ENCODE data around the gene CCDC68.

The CCDC68 gene

DNA sequence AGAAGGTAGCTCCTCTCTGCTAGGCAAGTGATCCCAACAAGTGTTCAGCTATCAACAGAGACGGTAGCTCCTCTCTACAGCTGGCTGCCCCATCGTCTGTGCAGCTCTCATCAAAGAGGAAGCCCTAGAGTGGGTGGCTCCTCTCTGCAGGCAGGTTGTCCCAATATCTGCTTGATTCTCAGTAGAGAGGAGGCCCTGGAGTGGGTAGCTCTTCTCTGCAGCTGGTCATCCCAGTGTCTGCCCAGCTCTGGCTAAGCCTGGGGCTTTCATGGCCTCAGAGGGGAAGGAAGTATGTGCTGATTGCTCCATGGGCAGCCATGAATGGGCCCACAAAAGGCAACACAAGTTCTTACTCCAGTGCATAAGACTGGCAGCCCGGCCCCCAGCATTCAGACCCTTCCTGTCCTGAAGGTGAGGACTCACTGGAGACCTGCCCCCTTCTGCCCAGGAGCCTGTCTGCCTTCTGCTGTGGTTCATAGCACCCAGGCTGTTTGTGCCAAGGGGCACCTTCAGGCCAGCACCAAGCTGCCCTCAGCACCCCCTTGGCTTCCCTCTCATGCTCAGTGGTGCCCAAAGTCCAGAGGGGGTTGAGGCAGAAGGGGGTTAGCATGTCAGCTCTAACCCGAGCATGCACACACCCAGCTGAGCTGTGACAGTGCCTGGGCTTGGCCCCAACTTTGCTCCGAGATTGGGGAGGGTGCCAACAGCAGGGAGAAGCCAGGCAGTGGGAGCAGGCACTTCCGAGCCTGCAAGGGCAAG, 48.9 kb downstream of the CCDC68 start:
- no peak overlapping the region for H3K4me3 ChIP-seq (replicated peaks; ENCODE audit: low read depth, low read length)
- TF ChIP-seq, protein P1, sequence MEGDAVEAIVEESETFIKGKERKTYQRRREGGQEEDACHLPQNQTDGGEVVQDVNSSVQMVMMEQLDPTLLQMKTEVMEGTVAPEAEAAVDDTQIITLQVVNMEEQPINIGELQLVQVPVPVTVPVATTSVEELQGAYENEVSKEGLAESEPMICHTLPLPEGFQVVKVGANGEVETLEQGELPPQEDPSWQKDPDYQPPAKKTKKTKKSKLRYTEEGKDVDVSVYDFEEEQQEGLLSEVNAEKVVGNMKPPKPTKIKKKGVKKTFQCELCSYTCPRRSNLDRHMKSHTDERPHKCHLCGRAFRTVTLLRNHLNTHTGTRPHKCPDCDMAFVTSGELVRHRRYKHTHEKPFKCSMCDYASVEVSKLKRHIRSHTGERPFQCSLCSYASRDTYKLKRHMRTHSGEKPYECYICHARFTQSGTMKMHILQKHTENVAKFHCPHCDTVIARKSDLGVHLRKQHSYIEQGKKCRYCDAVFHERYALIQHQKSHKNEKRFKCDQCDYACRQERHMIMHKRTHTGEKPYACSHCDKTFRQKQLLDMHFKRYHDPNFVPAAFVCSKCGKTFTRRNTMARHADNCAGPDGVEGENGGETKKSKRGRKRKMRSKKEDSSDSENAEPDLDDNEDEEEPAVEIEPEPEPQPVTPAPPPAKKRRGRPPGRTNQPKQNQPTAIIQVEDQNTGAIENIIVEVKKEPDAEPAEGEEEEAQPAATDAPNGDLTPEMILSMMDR (IDR thresholded peaks at IDR 0.05; ENCODE audit: low read length, missing control alignments): no peak
- DNase-seq (ENCODE audit: low read depth): no peak

DNA sequence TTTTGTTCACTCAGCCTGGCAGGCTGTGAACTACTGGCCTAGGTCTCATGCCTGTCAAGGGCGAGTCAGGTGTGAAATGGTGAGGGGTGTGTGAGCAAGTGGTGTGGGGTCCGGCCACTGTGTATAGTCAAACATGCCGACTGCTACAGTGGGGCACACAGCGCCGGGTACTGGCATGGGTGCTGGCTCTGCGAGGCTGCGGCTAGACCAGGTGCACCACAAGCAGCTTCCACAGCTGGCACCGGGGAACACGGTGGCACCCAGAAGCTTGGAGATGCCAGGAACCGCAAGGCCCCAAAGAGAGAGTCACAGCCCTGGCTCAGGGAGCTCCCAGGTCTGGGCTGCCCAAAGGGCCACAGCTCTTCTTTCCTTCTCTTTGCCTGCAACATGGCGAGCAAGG, 49.7 kb downstream of the CCDC68 start:
- TF ChIP-seq, protein P1 (IDR thresholded peaks at IDR 0.05; ENCODE audit: low read length, missing control alignments): no peak

DNA sequence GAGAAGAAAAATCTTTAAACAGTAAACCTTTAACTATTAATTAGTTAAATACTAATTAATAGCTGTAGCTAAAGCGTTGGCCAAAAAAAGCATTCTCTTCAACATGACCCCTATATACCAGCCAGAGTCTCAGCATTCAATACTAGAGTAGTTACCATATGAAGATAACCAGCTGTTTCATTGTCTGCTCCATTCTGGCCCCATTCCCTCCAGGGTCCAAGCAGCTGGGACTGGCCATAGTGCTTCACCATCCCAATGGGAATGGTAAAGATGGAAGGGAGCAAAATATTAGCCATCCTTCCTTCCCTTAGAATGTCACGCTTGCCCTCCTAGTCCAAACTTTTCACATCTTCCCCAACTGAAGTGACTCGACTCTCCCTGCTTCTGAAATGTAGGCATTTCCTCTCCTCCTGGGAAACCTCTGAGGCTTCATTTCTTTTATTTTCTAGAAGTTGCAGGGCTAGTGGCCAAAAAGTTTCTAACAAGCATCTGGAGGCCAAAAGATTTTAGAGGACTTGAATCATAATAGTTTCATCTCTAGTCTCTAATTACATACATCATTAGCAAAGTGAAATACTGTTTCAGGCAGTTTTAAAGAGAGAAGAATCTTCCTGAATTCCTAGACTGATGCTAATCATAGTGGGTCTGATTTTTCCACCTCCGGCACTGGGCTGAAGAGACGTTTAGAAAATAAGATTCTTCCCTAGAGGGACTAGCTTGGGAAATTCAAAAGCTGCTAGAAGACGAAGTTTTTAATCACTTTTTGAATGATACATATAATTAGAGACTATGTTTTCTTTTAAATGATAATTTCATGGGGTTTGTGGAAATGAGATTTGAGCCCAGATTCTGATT, 52.7 kb downstream of the CCDC68 start:
- peak; percentile 31 for DNase-seq (ENCODE audit: low read depth)
- H3K4me3 ChIP-seq (replicated peaks; ENCODE audit: low read depth, low read length): no peak overlapping the region
- TF ChIP-seq, protein P1 (IDR thresholded peaks at IDR 0.05; ENCODE audit: low read length, missing control alignments): no peak

More for the DNA sequence above, 49.7 kb downstream of the CCDC68 start:
- H3K4me3 ChIP-seq (replicated peaks; ENCODE audit: low read depth, low read length): no peak overlapping the region
- no peak for DNase-seq (ENCODE audit: low read depth)

DNA sequence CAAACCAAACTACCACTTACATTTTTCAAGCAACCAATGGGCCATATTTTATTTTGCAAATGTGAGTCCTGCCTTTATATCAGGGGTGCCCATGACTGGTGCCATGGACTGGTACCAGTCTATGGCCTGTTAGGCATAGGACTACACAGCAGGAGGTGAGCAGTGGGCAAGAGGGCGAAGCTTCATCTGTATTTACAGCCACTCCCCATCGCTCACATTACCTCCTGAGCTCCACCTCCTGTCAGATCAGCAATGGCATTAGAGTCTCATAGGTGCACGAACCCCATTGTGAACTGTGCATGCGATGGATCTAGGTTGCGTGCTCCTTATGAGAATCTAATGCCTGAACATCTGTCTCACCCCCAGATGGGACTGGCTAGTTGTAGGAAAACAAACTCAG, 53.6 kb downstream of the CCDC68 start:
- DNase-seq (ENCODE audit: low read depth): no peak
- TF ChIP-seq, protein P1 (IDR thresholded peaks at IDR 0.05; ENCODE audit: low read length, missing control alignments): no peak
- no peak overlapping the region for H3K4me3 ChIP-seq (replicated peaks; ENCODE audit: low read depth, low read length)

DNA sequence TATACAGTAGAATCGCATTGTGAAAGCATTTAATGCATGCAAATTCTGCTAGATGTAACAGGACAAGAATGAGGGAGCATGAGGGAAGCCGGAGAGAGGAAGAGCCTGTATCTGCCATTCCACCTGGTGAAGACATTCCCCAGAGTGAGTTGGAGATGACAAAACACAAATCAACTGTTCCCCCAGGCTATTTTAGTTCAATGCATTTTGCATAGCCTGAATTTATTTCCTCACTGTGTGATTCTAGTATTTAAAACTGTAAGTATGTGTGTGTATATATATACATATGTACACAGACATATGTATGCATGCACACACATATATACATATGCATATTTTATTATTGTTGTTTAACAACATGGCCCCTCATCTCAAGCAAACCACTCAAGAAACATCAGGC, 54.7 kb downstream of the CCDC68 start:
- DNase-seq (ENCODE audit: low read depth): no peak
- H3K4me3 ChIP-seq (replicated peaks; ENCODE audit: low read depth, low read length): no peak overlapping the region
- TF ChIP-seq, protein P1 (IDR thresholded peaks at IDR 0.05; ENCODE audit: low read length, missing control alignments): no peak

DNA sequence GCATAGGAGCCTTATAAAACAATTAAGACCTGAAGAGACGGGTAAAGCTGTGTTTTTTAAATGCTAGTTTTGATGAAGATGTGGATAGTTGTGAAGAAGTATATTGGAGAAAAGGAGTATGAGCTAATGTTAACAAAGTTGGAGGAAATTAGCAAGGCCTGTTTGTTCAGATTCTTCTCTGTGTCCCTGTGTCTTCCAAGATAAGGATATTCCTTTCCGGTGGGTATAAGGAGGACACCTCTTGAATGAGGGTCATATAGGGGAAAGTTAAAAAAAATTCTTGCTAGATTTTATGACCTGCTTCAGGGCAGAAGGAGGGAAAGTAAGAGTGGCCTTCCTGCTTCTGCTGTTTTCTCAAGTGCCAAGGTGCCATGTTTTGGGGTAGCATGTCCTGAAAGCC, 59.0 kb downstream of the CCDC68 start:
- TF ChIP-seq, protein P1 (IDR thresholded peaks at IDR 0.05; ENCODE audit: low read length, missing control alignments): no peak
- DNase-seq (ENCODE audit: low read depth): no peak
- H3K4me3 ChIP-seq (replicated peaks; ENCODE audit: low read depth, low read length): no peak overlapping the region
